Heart right ventricle (tissue), 16 donors: ENCODE results near the gene TRIM8. TPM values are rescaled to one million over a fixed set of nuclear protein-coding genes. Genes with fewer than 3 reads are reported as not detected.
"Not testable (repeated sequence)": the region's sequence is repeated elsewhere in the genome, so short reads cannot be mapped to it uniquely, and the experiment has no call there.

Experiments
- ATAC-seq, 8 donors: fragments of 200-7000 bp; cut with Tn5 transposase; one replicate each; pipeline ENCODE4 v1.9.1; 2020; ENCODE audit warnings: mild to moderate bottlenecking in 8 of 8, moderate library complexity in 8 of 8, moderate number of reproducible peaks in 1 of 8
- DNase-seq, 2 donors: peaks; one replicate each; pipeline ENCODE4 v3.0.0-alpha.2; 2020
- H3K27ac ChIP-seq, 10 donors: fragments of 200-600 bp; sonication (generic) in 2 of 10; one replicate each; pipeline versions ENCODE4 v1.5.0 to v1.8.0; 2020 to 2022; ENCODE audit warnings: mild to moderate bottlenecking in 3 of 10
- H3K27me3 ChIP-seq, 7 donors: fragments of 200-600 bp; one replicate each; pipeline ENCODE4 v1.8.0; 2021 to 2022; ENCODE audit warnings: mild to moderate bottlenecking in 2 of 7
- H3K36me3 ChIP-seq, 9 donors: fragments of 200-600 bp; sonication (generic) in 1 of 9; one replicate each; pipeline versions ENCODE4 v1.5.0 to v1.8.0; 2020 to 2022; ENCODE audit warnings: mild to moderate bottlenecking in 2 of 9
- H3K4me1 ChIP-seq, 9 donors: fragments of 200-600 bp; sonication (generic) in 1 of 9; one replicate each; pipeline versions ENCODE4 v1.5.0 to v1.8.0; 2020 to 2022; ENCODE audit warnings: mild to moderate bottlenecking in 4 of 9
- H3K4me3 ChIP-seq, 10 donors: fragments of 200-600 bp; sonication (generic) in 2 of 10; one replicate each; pipeline versions ENCODE4 v1.5.0 to v1.8.0; 2020 to 2022; ENCODE audit warnings: mild to moderate bottlenecking in 7 of 10, moderate library complexity in 2 of 10
- H3K9me3 ChIP-seq, 11 donors: fragments of 200-600 bp in 10 of 11; sonication (generic) in 2 of 11; one replicate each; pipeline versions ENCODE4 v1.5.0 to v1.8.0; 2013 to 2022; ENCODE audit warnings: mild to moderate bottlenecking in 2 of 11, control low read depth in 1 of 11, moderate library complexity in 1 of 11
- CTCF ChIP-seq, 9 donors: fragments of 200-600 bp; sonication (generic) in 2 of 9; IDR thresholded peaks; one replicate each; pipeline versions ENCODE4 v1.5.0 to v1.8.0; 2021 to 2022; ENCODE audit warnings: antibody characterized with exemption in 9 of 9, mild to moderate bottlenecking in 5 of 9, moderate library complexity in 1 of 9
- WGBS, 2 donors: extraction: QIAGEN DNeasy Blood & Tissue Kit; methylation state at CpG; one replicate each; pipeline ENCODE4 v1.1.7; 2013; ENCODE audit warnings: inconsistent platforms in 1 of 2; 5-methylcytosine and 5-hydroxymethylcytosine counted together
- intact Hi-C, 10 donors: fragments of 100-400 bp; cut with DNase I; formaldehyde crosslinking; loops; one replicate each; pipeline versions ENCODE4 v1.11.1 to v1.14.2; 2022
- polyA plus RNA-seq, 2 donors: library from polyadenylated mRNA; stranded (reverse); fragments of 200-250 nt; gene quantifications; one replicate each; pipeline ENCODE4 v1.2.3, GENCODE V29; 2013
- total RNA-seq, 10 donors: library from RNA; stranded (reverse); fragmentation: NEBNext Ultra II Directional in 3 of 10; extraction: Animal tissue kit (Norgen Biotek cat#: 25700) in 3 of 10; gene quantifications; one replicate each; pipeline versions ENCODE4 v1.2.1 to v1.2.4, GENCODE V29; 2021 to 2023
- donor health status: Arrhythmogenic right ventricular cardiomyopathy.
- donor health status: ischemic (EF 13 %, LVEDD 7.1; RV severe dilation, severe dysfunction).
- donor health status: healthy with polysubstance abuse.
- donor health status: DM: no; HTN: yes; CAD: no.
- donor health status: DM: no; HTN: no; CAD: no.
- donor health status: ischemic (EF 25% LVEDD 6.9; RV normal size, moderate dysfunction).
- donor health status: ischemic (EF 25% LVEDD 5.7; RV mildly dilated, moderate dysfunction).
- donor health status: healthy.
- donor health status: DM: yes; HTN: yes; CAD: no.
- donor health status: Ischemic cardiomyopathy.
- donor health status: ischemic (EF 35%, LVEDD 5.7; RV mildly dilated, moderate dysfunction).
- donor health status: nonischemic (EF 11% LVEDD 7.7; RV severe dilation, severe dysfunction).
- donor health status: DM: yes; HTN: yes; CAD: no.
- donor health status: PGD.
- donor health status: ischemic (EF 29% LVEDD 5.4; RV normal size, mild dysfunction).
- donor health status: nonischemic (EF 23%, LVEDD 6.1; RV moderate dilation, normal function).

Gene TRIM8
- total and polyA plus RNA-seq, 12 donors: 27.9 to 147 (median 88.8) TPM

GRCh38 chr10:102682416-102682815 lies 38.1 kb downstream of the TRIM8 start:
- Histone ChIP-seq H3K9me3 (no peaks in the 10 kb centered on the region), H3K36me3 (peaks cover 0 to 46% (median 9%) of the 10 kb centered on the region in 9 donors), H3K27me3 (no peaks in the 10 kb centered on the region), H3K4me1 (peaks cover 5 to 22% (median 20%) of the 10 kb centered on the region in 9 donors), H3K4me3 (no peak overlapping the region), H3K27ac (no peak overlapping the region)
- no peak for TF ChIP-seq CTCF (IDR thresholded peaks at IDR 0.05)
- ATAC-seq: no peak
- intact Hi-C loops: no loop called here
- no peak for DNase-seq
- 95% methylated on average over 7 of the region's 7 CpGs for WGBS, 2 donors

- no peak for ATAC-seq
- peaks cover 5 to 17% (median 14%) of the 10 kb centered on the region in 9 donors for H3K4me1 ChIP-seq
- H3K36me3 ChIP-seq: peaks cover 0 to 48% (median 9%) of the 10 kb centered on the region in 9 donors
- intact Hi-C loops: no loop called here
- 93 to 97% methylated on average over 4 of the region's 4 CpGs for WGBS, 2 donors
- no peaks in the 10 kb centered on the region for H3K27me3 ChIP-seq
- TF ChIP-seq CTCF (IDR thresholded peaks at IDR 0.05): no peak
- H3K4me3 ChIP-seq: no peak overlapping the region
- no peak for DNase-seq
- H3K27ac ChIP-seq: no peak overlapping the region
- H3K9me3 ChIP-seq: no peaks in the 10 kb centered on the region
Observed at GRCh38 chr10:102682981-102683380, 38.7 kb downstream of the TRIM8 start.

- no peak for TF ChIP-seq CTCF (IDR thresholded peaks at IDR 0.05)
Observed at GRCh38 chr10:102683736-102684135, 39.5 kb downstream of the TRIM8 start.

GRCh38 chr10:102691285-102692066 lies 47.2 kb downstream of the TRIM8 start:
- intact Hi-C loops: no loop called here
- Histone ChIP-seq H3K27ac (no peak overlapping the region), H3K4me1 (peaks cover 0 to 8% (median 0%) of the 10 kb centered on the region in 9 donors), H3K27me3 (no peaks in the 10 kb centered on the region), H3K9me3 (no peaks in the 10 kb centered on the region), H3K36me3 (peaks cover 0 to 57% (median 4%) of the 10 kb centered on the region in 9 donors), H3K4me3 (no peak overlapping the region)
- DNase-seq (no peak), ATAC-seq (peak in 2 of 8 donors; percentile 42 to 55)
- no peak for TF ChIP-seq CTCF (IDR thresholded peaks at IDR 0.05)
- WGBS, 2 donors: 79 to 80% methylated on average over 8 of the region's 8 CpGs

More at GRCh38 chr10:102683736-102684135, 39.5 kb downstream of the TRIM8 start:
- no peaks in the 10 kb centered on the region for H3K27me3 ChIP-seq
- H3K4me3 ChIP-seq: no peak overlapping the region
- H3K36me3 ChIP-seq: peaks cover 0 to 54% (median 9%) of the 10 kb centered on the region in 9 donors
- WGBS, 2 donors: 92% methylated on average over 5 of the region's 5 CpGs
- H3K4me1 ChIP-seq: peaks cover 2 to 9% (median 7%) of the 10 kb centered on the region in 9 donors
- intact Hi-C loops: no loop called here
- no peaks in the 10 kb centered on the region for H3K9me3 ChIP-seq
- DNase-seq: no peak
- no peak for ATAC-seq
- H3K27ac ChIP-seq: no peak overlapping the region

- H3K4me1 ChIP-seq, ATAC-seq, H3K27me3 ChIP-seq, H3K4me3 ChIP-seq, H3K9me3 ChIP-seq, intact Hi-C loops, H3K27ac ChIP-seq, DNase-seq: not testable (repeated sequence)
- peaks cover 0 to 69% (median 14%) of the 10 kb centered on the region in 9 donors for H3K36me3 ChIP-seq
- 98% methylated on average over 10 of the region's 10 CpGs for WGBS, 2 donors
Observed at GRCh38 chr10:102695401-102695800, 51.1 kb downstream of the TRIM8 start.
